ENCODE data around the gene GOLT1A. TPM values are rescaled to one million over a fixed set of nuclear protein-coding genes. Genes with fewer than 3 reads are reported as not detected.

GOLT1A gene
- total and polyA plus RNA-seq, 2 donors (not counting 1 experiment from before 2014, with no cell fraction given), result 0.50 TPM; not detected in 1

DNA sequence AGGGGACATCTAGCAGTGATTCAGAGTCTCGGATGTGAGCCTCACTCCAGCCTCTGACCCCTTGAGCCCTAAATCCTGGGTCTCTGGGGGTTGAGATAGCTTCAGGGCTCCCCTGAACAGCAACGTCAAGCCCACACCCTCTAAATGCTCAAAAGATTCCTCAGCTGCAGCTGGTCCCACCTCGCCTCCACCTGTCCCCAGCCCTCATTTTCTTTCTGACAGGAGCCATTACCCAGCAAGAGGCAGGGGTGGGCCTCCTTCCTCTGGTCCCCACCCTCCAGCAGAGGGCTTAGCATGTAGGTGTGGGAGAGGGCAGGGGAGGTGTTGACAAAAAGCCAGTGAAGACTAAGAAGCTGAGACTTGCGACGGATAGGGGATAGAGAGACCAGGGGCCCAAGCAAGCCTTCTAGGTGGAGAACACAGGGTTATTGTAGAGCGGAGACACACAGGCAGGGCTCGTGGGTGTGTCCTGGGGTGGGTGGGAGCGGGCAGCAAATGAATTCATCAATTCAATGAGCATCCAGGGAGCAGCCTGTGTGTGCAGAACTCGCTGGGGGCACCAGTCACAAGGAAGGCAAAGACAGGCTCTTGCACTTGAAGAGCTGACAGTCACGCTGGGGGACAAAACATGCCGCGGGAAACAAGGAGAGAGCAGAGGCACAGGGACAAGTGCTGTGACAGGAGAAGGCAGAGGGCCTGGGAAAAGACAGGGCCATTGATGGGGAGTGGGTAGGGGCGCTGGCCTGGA is 48.9 kb upstream of the GOLT1A start:
- H3K4me2 ChIP-seq (ENCODE audit: extremely low read depth, insufficient read depth, low read length), result no peak overlapping the region
- no peak for DNase-seq (ENCODE audit: low read depth in 2 of 2)
- no peak overlapping the region for H3K9ac ChIP-seq (ENCODE audit: insufficient read depth, low read length)
- no peak for TF ChIP-seq EZH2 (IDR thresholded peaks at IDR 0.05; ENCODE audit: low read length, missing control alignments)
- no peaks in the 10 kb centered on the region for H3K79me2 ChIP-seq (ENCODE audit: control insufficient read depth, insufficient read depth, low read length)
- H3K4me3 ChIP-seq (replicated peaks in 1 of 4; ENCODE audit: control extremely low read depth in 1 of 4, insufficient read depth in 1 of 4, low read depth in 3 of 4, low read length in 4 of 4), result no peak overlapping the region
- no peaks in the 10 kb centered on the region for H3K9me3 ChIP-seq (ENCODE audit: control insufficient read depth, insufficient read depth, low read depth, low read length)
- H3K4me1 ChIP-seq (ENCODE audit: control insufficient read depth, extremely low read depth, insufficient read depth, low read length), result peaks cover 6% of the 10 kb centered on the region
- H3K27ac ChIP-seq (ENCODE audit: insufficient read depth, low read length), result no peak overlapping the region
- H3K36me3 ChIP-seq (ENCODE audit: control insufficient read depth, insufficient read depth, low read length), result no peaks in the 10 kb centered on the region
- no peak overlapping the region for H2AFZ ChIP-seq (ENCODE audit: low read length)
- H3K27me3 ChIP-seq (ENCODE audit: control insufficient read depth, insufficient read depth, low read length), result peaks cover 5% of the 10 kb centered on the region
- no peaks in the 10 kb centered on the region for H4K20me1 ChIP-seq (ENCODE audit: control insufficient read depth, extremely low read depth, insufficient read depth, low read length)

DNA sequence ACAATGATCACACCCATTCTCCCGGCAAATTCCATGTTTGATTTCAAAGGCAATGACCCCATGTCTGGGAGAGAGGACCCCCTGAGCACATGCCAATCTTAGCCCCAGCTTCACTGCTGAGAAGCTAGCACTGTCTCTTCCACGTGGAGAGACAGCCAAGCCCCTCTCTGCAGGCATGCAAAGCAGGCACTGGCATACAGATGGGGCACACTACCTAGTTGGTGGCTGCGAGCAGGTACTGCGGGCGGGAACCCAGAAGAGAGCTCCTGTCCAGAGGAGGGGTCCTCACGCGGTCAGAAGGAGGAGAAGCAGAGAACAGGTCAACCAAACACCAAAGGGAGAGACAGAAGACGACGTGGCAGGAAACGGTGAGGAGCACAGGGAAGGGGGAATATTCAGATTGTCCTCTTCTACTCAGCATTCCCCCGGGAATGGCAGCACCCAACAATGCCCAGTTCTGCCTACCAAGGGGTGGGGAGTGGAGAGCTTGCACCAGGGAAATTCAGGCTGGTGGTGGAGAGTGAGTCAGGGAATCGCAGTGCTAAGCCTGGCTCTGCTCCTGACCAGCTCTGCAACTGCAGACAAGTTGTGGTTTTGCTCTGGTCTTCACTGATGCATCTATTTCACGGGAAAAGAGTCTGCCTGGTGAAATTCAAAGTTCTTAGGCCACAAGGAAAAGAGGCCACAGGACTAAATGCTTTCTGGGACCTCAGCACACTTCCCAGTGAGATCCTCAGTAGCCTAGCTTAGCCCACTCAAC is 48.1 kb upstream of the GOLT1A start:
- no peak overlapping the region for H3K4me3 ChIP-seq (replicated peaks in 1 of 4; ENCODE audit: control extremely low read depth in 1 of 4, insufficient read depth in 1 of 4, low read depth in 3 of 4, low read length in 4 of 4)
- peaks cover 5% of the 10 kb centered on the region for H3K27me3 ChIP-seq (ENCODE audit: control insufficient read depth, insufficient read depth, low read length)
- H3K4me2 ChIP-seq (ENCODE audit: extremely low read depth, insufficient read depth, low read length), result no peak overlapping the region
- no peak overlapping the region for H3K9ac ChIP-seq (ENCODE audit: insufficient read depth, low read length)
- no peaks in the 10 kb centered on the region for H3K79me2 ChIP-seq (ENCODE audit: control insufficient read depth, insufficient read depth, low read length)
- no peaks in the 10 kb centered on the region for H4K20me1 ChIP-seq (ENCODE audit: control insufficient read depth, extremely low read depth, insufficient read depth, low read length)
- no peaks in the 10 kb centered on the region for H3K36me3 ChIP-seq (ENCODE audit: control insufficient read depth, insufficient read depth, low read length)
- peak; percentile 56 to 77 for DNase-seq (ENCODE audit: low read depth in 2 of 2)
- H3K9me3 ChIP-seq (ENCODE audit: control insufficient read depth, insufficient read depth, low read depth, low read length), result no peaks in the 10 kb centered on the region
- H2AFZ ChIP-seq (ENCODE audit: low read length), result no peak overlapping the region
- H3K4me1 ChIP-seq (ENCODE audit: control insufficient read depth, extremely low read depth, insufficient read depth, low read length), result peaks cover 6% of the 10 kb centered on the region
- no peak overlapping the region for H3K27ac ChIP-seq (ENCODE audit: insufficient read depth, low read length)
- no peak for TF ChIP-seq CTCF (conservative IDR thresholded peaks at IDR 0.05 in 1 of 2, IDR thresholded peaks at IDR 0.05 in 1 of 2; ENCODE audit: low read depth in 1 of 2, low read length in 2 of 2)
- TF ChIP-seq EZH2 (IDR thresholded peaks at IDR 0.05; ENCODE audit: low read length, missing control alignments), result no peak

- H4K20me1 ChIP-seq (ENCODE audit: control insufficient read depth, extremely low read depth, insufficient read depth, low read length), result no peaks in the 10 kb centered on the region
- no peak overlapping the region for H3K4me3 ChIP-seq (replicated peaks in 1 of 4; ENCODE audit: control extremely low read depth in 1 of 4, insufficient read depth in 1 of 4, low read depth in 3 of 4, low read length in 4 of 4)
- H3K9ac ChIP-seq (ENCODE audit: insufficient read depth, low read length), result no peak overlapping the region
- H3K27me3 ChIP-seq (ENCODE audit: control insufficient read depth, insufficient read depth, low read length), result peaks cover 5% of the 10 kb centered on the region
- no peak overlapping the region for H2AFZ ChIP-seq (ENCODE audit: low read length)
- H3K4me1 ChIP-seq (ENCODE audit: control insufficient read depth, extremely low read depth, insufficient read depth, low read length), result peaks cover 6% of the 10 kb centered on the region
- H3K79me2 ChIP-seq (ENCODE audit: control insufficient read depth, insufficient read depth, low read length), result no peaks in the 10 kb centered on the region
- TF ChIP-seq EZH2 (IDR thresholded peaks at IDR 0.05; ENCODE audit: low read length, missing control alignments) (no peak), CTCF (conservative IDR thresholded peaks at IDR 0.05 in 1 of 2, IDR thresholded peaks at IDR 0.05 in 1 of 2; ENCODE audit: low read depth in 1 of 2, low read length in 2 of 2) (no peak)
- H3K27ac ChIP-seq (ENCODE audit: insufficient read depth, low read length), result no peak overlapping the region
- H3K4me2 ChIP-seq (ENCODE audit: extremely low read depth, insufficient read depth, low read length), result no peak overlapping the region
- H3K9me3 ChIP-seq (ENCODE audit: control insufficient read depth, insufficient read depth, low read depth, low read length), result no peaks in the 10 kb centered on the region
- no peak for DNase-seq (ENCODE audit: low read depth in 2 of 2)
- no peaks in the 10 kb centered on the region for H3K36me3 ChIP-seq (ENCODE audit: control insufficient read depth, insufficient read depth, low read length)
Observed at GRCh38 chr1:204261266-204261665, 47.5 kb upstream of the GOLT1A start.
